IPS-NIHi11 (cell line): Measurements from ENCODE around the gene UBQLN4.

Experiments used
- DNase-seq: peaks from one replicate; pipeline ENCODE4 v3.0.0; 2012; ENCODE audit warnings: mixed read lengths, low spot score

UBQLN4 gene

DNA sequence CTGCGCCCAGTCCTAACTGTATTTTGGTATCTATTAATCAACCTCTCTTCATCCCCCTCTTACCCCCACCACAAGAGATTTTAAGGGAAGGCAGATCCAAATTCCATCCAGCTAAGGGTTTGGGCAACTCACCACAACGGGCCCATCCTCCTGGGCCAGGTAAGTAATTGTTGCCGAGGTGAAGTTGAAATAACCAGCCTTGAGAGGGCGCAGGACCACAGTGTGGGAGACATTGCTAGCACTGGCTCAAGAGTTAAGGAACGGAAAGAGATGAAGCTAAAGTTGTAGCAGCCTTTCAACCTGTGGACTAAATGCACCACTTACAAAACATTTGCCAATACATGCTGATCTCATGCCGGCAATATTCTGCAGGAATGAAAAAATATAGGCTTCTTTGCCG is 38.8 kb downstream of the UBQLN4 start:
- DNase-seq, result no peak

DNA sequence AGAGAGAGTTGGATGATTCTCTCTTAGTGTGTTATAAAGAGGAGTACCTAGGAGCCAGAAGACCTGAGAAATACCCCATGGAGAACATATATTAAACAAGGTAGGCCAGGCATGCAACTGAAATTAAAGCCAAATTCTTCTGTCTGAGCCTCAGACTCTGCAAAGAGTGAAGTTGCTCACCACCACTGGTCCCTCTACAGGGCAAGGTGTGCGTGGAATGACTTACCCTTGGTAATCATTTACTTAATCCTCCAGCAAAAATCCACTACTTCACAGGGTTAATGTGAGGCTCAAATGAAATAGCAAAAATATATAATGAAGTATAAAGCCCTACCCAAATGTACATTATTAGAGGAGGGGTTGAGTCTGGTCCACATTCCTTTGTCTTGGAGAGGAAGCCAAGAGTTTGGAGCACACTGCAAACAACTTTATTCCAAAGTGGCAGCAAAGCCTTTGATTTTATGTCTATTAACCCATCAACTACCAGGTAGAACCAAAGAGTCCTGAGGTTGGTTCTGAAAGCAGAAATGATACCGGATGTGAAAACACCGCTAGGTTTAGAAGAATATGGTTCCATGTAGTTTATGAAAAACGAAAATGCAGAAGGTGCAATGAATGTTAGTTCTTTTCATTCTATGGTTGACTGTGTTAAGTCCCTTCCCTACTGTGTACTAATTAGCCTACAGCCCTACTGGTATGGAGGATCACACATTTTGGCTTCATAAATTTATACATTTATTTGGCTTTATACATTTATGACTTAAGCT is 41.4 kb downstream of the UBQLN4 start:
- no peak for DNase-seq

DNA sequence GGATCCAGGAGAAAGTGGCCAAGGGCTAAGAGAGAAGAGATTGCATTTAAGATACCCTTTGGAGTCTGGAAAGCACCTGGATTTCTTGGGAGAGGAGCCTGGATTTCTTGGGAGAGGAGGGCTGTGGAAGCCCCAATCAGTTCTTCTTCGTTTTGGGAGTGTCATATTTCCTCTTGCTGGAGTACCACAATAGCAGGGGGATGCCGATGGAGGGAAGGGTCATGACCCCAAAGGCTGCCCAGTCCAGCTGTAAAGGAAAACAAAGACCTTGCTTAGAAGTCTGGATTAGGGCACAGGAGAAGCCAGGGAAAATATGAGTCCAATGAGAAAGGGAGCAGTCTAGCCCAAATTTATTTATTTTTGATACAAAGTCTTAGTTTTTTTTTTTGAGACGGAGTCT is 44.2 kb downstream of the UBQLN4 start:
- no peak for DNase-seq

DNA sequence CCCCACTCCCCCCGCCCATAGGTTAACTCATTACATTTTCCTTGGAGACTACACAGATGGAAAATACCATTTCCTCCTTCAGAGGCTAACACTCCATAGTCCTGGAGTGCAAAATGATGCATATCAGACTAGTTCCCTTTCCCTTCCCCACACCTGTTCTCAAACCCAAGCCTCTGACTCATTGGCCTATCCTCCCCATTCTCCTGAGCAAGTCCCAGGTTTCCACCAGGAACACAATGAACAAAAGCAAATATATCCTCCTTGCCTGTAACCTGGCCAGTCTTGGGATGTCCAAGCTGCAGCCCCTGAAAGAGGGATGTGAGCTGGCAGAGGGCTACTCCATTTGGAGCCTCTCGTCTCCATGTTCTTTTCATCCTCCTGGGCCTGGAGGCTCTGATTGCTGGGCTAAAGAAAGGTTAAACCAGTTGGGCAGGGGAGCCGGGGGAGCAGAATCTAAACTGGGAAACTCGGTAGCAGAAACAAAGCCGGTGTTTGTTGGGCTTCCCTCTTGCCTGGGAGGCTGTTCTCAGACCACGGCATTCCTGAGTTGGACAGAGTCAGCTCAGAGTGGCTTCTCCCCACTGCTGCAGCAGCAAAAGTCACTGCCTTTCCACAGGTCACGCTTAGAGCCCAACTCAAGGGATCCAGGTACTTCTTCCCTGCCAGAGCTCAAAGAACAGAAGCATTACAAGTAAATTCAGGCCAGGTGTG is 46.8 kb downstream of the UBQLN4 start:
- no peak for DNase-seq

DNA sequence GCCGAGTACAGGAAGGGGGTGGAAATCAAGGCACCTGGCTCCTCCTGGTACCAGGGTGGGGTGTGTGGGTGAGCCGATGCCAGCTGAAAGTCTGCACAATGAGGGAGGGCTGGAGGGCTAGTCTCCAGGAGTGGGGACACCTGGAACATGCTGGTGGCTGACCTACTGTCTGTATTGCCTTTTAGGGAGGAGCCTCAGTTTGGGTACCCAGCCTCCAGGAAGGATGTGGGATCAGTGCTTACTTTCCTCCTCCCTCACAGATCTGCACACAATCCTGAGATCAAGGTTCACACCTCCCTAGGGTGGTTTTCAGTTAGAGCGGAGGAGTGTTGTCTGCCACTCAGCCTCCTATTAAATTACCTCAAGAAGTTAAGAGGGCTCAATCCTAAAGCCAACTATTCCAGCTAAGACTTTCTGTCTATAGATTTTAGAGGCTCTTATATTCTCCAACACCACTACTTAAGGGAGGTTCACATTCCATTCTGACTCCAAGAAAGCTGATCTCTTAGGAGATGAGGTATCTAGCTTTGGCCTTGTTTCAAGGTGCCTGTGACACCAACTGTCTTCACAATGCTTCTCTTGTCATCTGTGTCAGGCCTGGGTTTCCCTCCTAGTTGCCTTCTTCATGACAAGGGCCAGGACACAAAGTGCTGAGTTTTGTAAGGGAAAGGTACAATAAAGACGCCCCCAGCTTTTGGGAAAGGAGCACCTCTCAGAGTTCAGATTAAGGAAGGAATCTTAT is 48.6 kb downstream of the UBQLN4 start:
- DNase-seq, result no peak

DNA sequence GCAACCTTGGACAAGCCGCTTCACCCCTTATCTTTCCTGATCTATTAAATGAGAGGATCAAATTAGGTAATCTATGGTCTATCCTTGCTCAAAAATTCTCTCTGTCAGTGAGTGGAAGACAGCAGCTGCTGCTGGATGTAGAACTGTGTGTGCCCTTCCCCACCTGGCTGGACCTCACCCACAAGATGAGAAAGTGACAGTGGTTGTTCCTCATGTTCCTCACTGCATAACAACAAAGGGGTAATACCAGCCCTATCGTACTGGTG is 49.7 kb downstream of the UBQLN4 start:
- no peak for DNase-seq

DNA sequence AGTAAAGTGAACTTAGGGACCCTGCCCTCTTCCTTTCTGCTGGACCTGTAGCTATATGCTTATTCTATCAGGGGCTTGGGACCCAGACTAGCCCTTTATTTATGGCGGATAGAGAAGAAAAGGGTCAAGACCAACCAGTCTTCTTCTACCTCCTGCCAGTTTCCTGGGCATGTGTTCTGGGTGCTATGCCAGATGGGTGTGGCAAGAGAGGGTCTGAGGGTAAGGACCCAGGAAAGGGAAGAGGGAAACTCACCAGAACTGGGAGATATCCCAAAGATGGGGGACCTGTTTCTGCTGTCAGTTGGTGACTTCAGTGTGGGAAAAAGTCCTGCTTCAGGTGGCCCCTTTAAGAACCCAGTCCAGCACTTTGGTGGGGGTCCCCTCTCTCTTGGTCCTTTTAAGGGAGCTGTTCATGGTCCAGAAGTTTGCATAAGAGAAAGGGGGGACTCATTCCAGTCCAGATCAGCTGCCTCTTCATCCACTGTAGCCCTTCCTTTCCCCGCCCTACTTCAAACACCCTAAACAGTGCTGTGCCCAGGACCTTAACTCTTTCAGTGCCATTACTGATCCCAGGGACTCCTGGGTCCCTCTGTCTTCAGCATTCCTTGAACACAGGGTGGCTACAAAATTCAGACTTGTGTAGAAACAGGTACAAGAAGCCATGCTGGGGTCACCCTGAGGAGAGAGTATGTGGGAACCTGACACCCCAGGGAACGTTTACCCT is 51.2 kb downstream of the UBQLN4 start:
- no peak for DNase-seq

DNA sequence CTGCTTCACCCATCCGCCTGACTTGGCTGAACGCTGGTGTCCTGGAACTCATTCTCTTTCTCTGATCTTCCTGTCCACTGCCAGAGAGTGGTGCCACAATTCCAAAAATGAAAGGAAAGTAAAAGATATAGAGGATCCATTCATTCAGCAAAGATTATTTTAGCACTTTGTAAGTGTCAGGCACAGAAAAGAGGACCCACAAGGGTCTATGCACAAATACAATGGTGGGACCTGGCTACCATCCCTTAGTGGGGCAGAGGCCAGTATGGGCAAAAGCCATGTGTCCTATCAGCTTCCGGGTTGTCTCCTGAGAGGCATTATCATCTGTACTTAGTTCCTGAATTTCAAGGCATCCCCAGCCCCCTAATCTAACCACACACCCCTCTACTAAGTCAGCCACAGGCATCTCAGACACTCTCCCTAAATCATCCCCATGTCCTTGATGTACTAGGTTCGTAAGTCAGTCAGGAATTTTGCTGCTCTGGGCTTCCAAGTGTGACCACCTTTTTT is 51.9 kb downstream of the UBQLN4 start:
- DNase-seq, result no peak

DNA sequence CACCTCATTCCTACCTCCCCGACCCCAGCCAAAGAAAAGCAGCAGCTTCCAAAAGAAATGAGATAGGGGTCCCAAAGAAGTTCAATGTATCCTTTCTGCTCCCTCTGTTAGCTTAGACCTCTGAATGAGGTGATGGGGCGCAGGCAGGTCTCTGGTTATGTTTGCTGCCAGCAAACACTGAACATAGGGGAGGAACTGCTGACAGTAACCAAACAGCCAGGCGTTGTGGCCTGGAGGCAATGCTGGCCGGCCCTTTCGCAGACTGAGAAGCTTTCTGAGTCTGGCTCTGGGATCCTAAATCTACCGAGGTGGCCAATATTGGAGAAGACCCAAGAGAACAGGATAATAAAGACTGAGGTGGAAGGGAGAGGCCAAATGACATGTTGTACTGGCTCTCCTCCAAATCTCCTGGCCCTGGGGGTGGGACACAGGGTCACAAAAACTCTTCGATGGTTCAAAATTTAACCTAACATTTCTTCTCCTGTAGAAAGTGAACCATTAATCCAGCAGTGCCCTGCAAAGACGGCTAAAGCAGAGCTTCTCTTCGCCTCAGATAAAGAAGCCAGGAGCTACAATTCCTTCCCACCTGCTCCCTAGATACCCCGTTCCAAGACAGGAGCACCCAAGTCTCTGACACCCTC is 52.5 kb downstream of the UBQLN4 start:
- DNase-seq, result no peak

DNA sequence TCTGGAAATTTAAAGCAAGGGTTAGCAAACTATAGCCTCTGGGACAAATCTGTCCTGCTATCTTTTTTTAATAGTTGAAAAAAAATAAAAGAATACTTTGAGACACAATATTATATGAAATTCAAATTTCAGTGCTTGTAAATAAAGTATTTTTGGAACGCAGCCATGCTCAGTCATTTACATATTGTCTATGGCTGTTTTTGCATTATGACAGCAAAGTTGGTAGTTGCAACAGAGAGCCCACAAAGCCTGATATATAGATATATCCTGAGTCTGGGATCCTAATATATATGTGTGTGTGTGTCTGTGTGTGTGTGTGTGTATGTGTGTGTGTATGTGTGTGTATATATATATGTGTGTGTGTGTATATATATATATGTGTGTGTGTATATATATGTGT is 53.6 kb downstream of the UBQLN4 start:
- no peak for DNase-seq

DNA sequence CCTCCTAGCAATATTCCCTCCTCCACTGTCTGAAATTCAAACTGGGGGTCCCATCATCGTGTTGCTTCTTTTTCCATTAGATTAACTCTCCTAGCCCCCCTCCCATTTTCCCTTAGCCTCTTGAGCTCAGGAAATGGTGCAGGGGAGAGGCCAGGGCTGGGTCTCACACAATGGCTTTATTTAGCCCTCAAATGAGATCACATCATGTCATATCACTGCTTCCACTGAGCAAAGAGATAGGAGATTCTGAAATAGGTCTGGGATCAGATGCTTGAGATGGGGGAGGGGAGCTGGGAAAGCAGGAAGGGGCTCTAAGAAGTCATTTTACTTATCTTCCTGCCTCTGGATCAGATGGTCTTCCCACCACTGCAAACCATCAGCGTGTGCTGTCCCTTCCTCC is 57.4 kb downstream of the UBQLN4 start:
- no peak for DNase-seq

DNA sequence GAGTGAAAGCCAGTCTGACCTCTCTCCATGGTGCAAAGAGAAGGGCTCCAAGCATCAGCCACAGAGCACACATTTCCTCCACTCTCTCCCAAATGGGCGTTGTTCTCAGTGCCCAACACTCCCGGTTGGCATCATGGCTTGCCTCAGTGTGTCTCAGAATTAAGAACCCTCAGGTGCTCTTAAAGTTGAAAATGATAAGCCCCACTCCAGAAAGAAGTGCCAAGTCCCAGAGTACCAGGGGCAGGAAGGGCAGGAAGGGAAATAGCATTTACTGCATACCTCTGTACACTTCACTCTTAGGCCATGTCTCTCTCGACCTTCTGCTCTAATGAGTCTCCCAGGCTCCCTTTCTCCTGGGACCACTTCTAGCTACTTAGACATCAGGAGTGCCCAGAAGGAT is 60.0 kb downstream of the UBQLN4 start:
- no peak for DNase-seq

DNA sequence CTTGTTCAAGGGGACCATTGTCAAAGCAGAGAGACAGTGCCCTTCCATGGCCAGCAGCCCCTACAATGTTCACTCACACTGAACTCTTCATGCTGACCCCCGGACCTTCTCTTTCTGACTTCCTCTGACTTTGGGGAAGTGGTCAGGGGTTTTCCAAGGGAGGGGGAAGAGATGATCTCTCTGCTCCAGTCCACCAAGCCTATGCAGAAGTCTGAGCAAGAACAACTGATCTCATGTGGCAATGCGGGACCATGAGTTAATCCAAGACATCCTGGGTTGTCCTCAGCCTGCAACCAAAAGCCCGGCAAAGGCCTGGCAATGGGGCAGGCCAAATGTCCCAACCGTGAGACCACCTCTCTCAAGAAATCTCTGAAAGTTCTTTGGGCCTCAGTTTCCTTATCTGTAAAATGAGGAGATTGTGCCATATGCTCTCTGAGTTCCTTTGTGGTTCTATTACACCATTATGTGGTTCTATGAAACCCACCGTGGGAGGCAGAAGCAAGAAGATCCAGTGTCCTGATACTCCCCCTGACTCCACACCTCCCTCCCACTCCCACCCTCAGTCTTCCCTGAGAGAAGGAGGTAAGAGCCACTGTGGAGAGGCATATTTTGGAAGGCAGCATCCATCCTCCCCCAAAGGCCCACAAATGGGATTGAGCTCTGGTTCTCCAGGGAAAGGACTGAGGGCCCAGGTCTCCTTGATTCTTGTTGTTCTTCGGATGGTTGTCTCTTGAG is 63.4 kb downstream of the UBQLN4 start:
- no peak for DNase-seq

DNA sequence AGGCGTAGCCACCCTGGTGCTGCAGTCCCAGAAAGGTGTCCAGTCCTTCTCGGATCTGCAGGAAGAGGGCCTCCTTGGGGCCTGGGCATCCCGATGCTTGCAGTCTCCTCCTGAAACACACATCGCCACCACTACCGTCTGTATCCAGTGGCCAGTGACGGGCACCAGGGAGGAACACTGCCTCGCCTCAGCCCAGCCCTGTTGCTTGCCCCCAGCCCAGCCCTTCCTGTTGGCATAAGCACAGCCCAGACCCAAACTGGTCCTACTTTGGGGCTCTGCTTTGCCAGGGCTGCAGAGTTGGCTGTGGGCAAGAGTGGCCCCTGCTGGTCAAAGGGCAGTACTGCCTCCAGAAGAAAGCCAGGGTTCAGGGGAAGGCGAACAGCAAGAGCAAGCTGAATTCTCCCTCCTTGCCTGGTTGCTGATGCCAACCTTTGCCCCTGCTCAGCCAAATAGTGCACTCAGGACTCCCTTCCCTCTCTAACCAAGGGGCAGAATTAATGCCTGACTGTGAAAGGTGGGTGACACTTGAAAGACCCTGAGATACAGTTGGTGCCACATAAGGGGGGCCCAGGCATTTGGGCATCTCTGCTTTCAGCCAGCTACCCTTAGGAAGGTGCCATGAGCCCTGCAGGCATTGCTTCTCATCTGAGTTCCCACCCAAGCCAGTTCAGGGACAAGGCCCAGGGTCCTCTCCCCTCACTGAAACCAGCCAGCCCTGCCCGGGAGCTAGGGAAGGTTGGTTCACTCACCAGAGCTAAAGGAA is 64.2 kb downstream of the UBQLN4 start:
- DNase-seq, result peak; percentile 78
